HUES64 (cell line): Measurements from ENCODE around the gene RAB29. TPM values are rescaled to one million over a fixed set of nuclear protein-coding genes. Genes with fewer than 3 reads are reported as not detected.
A peak's percentile ranks its signal among the peaks of the same experiment; 100 is the strongest.
"Not testable (repeated sequence)": the region's sequence is repeated elsewhere in the genome, so short reads cannot be mapped to it uniquely, and the experiment has no call there.

ENCODE experiments used
- H3K27ac ChIP-seq: 2 replicates; pipeline ENCODE4 v1.7.0; 2013; ENCODE audit warnings: low read depth, low read length, inconsistent platforms
- H3K27me3 ChIP-seq: 2 replicates; pipeline ENCODE4 v1.6.1; 2013; ENCODE audit warnings: mild to moderate bottlenecking, low read length; ENCODE audit not compliant: insufficient read depth
- H3K36me3 ChIP-seq: 2 replicates; pipeline ENCODE4 v1.6.1; 2013; ENCODE audit warnings: mild to moderate bottlenecking, low read length; ENCODE audit not compliant: insufficient read depth
- H3K4me1 ChIP-seq: 2 replicates; pipeline ENCODE4 v1.6.1; 2013; ENCODE audit warnings: mild to moderate bottlenecking, low read length, moderate library complexity; ENCODE audit not compliant: insufficient read depth
- H3K4me3 ChIP-seq: 2 replicates; pipeline ENCODE4 v1.5.1; 2013; ENCODE audit warnings: mild to moderate bottlenecking, low read length, moderate library complexity
- H3K9ac ChIP-seq: 2 replicates; pipeline ENCODE4 v1.6.1; 2013; ENCODE audit warnings: mild to moderate bottlenecking, low read depth, low read length
- H3K9me3 ChIP-seq: 2 replicates; pipeline ENCODE4 v1.6.1; 2013; ENCODE audit warnings: low read depth, low read length; ENCODE audit not compliant: insufficient read depth
- WGBS: fragments of 150-250, 120-280 bp; methylation state at CpG from one replicate; pipeline ENCODE4 v1.1.7; 2013; ENCODE audit warnings: missing lambda C conversion rate; 5-methylcytosine and 5-hydroxymethylcytosine counted together
- polyA plus RNA-seq, 2 experiments: library from polyadenylated mRNA; stranded (reverse); fragments of 50-300 nt; gene quantifications; one replicate each; pipeline ENCODE4 v1.2.3, GENCODE V29; 2013

The RAB29 gene
- polyA plus RNA-seq (2013, experiment 1 of 2), result 6.5 TPM
- polyA plus RNA-seq (2013, experiment 2 of 2), result 8.9 TPM

GRCh38 chr1:205775015-205775716 lies at the start of gene RAB29:
Gene RAB29 (minus strand): TSS chr1:205775482. CDS start chr1:205774956, 526 bp downstream.
- no peak within 1 kb of the TSS for H3K27ac ChIP-seq
- H3K27me3 ChIP-seq, result peaks cover 37% of the 10 kb centered on the region

GRCh38 chr1:205824180-205824579 lies 48.9 kb upstream of the RAB29 start:
- H3K27me3 ChIP-seq, result no peaks in the 10 kb centered on the region
- no peaks in the 10 kb centered on the region for H3K36me3 ChIP-seq
- 98% methylated on average over 5 of the region's 5 CpGs for WGBS
- H3K4me1 ChIP-seq, result peaks cover 24% of the 10 kb centered on the region
- no peak overlapping the region for H3K27ac ChIP-seq
- no peaks in the 10 kb centered on the region for H3K9me3 ChIP-seq
- H3K4me3 ChIP-seq, result no peak overlapping the region
- H3K9ac ChIP-seq, result no peak overlapping the region

More at GRCh38 chr1:205775015-205775716, at the start of gene RAB29:
- H3K36me3 ChIP-seq, result no peaks in the 10 kb centered on the region
- H3K9ac ChIP-seq, result peak within 1 kb of the TSS; percentile 32; the same call in 1 of the 2 replicates
- H3K4me1 ChIP-seq, result peaks cover 6% of the 10 kb centered on the region
- peak within 1 kb of the TSS; percentile 78 for H3K4me3 ChIP-seq
- WGBS, result under 1% methylated on average over 38 of the region's 40 CpGs
- 0 out of 2 replicates have a peak, but pooled peaks cover 9% of the 10 kb centered on the region for H3K9me3 ChIP-seq

- not testable (repeated sequence) for H3K36me3 ChIP-seq, H3K4me3 ChIP-seq, H3K9me3 ChIP-seq, H3K9ac ChIP-seq, H3K27ac ChIP-seq, H3K27me3 ChIP-seq
- peaks cover 24% of the 10 kb centered on the region for H3K4me1 ChIP-seq
- 100% methylated on average over 1 of the region's 2 CpGs for WGBS
These were observed 48.0 kb upstream of the RAB29 start for GRCh38 chr1:205823260-205823659.

GRCh38 chr1:205822397-205822796 lies 47.1 kb upstream of the RAB29 start:
- H3K36me3 ChIP-seq, result no peaks in the 10 kb centered on the region
- H3K9ac ChIP-seq, result no peak overlapping the region
- peaks cover 21% of the 10 kb centered on the region for H3K4me1 ChIP-seq
- 100% methylated on average over 1 of the region's 2 CpGs for WGBS
- H3K27me3 ChIP-seq, result no peaks in the 10 kb centered on the region
- no peak overlapping the region for H3K27ac ChIP-seq
- H3K4me3 ChIP-seq, result no peak overlapping the region
- no peaks in the 10 kb centered on the region for H3K9me3 ChIP-seq

- Histone ChIP-seq H3K9ac (no peak overlapping the region), H3K4me3 (no peak overlapping the region), H3K27ac (no peak overlapping the region), H3K9me3 (no peaks in the 10 kb centered on the region), H3K4me1 (peaks cover 16% of the 10 kb centered on the region; the same call in 1 of the 2 replicates), H3K27me3 (no peaks in the 10 kb centered on the region; the same call in 1 of the 2 replicates), H3K36me3 (no peaks in the 10 kb centered on the region)
- 85% methylated on average over 3 of the region's 3 CpGs for WGBS
These were observed 42.7 kb upstream of the RAB29 start for GRCh38 chr1:205817988-205818387.

- Histone ChIP-seq H3K27ac (no peak overlapping the region), H3K27me3 (no peaks in the 10 kb centered on the region; the same call in 1 of the 2 replicates), H3K4me1 (peaks cover 16% of the 10 kb centered on the region; the same call in 1 of the 2 replicates), H3K9me3 (no peaks in the 10 kb centered on the region), H3K4me3 (no peak overlapping the region), H3K36me3 (no peaks in the 10 kb centered on the region), H3K9ac (no peak overlapping the region)
- 50% methylated on average over 1 of the region's 3 CpGs for WGBS
These were observed 42.1 kb upstream of the RAB29 start for GRCh38 chr1:205817364-205817763.

GRCh38 chr1:205813755-205814058 lies 38.4 kb upstream of the RAB29 start:
- no peaks in the 10 kb centered on the region for H3K9me3 ChIP-seq
- peaks cover 30% of the 10 kb centered on the region for H3K4me1 ChIP-seq
- H3K27ac ChIP-seq, result no peak overlapping the region; the same call in 1 of the 2 replicates
- peak overlapping the region; percentile 79 for H3K9ac ChIP-seq
- under 1% methylated on average over 13 of the region's 14 CpGs for WGBS
- H3K4me3 ChIP-seq, result peak overlapping the region; percentile 89
- H3K27me3 ChIP-seq, result no peaks in the 10 kb centered on the region; the same call in 1 of the 2 replicates
- peaks cover 17% of the 10 kb centered on the region for H3K36me3 ChIP-seq

GRCh38 chr1:205812878-205813754 lies 37.8 kb upstream of the RAB29 start, which contains the start of gene SLC41A1:
Gene SLC41A1 (minus strand): TSS chr1:205813198. CDS start chr1:205810441, 2,757 bp downstream.
- H3K36me3 ChIP-seq, result peaks cover 19% of the 10 kb centered on the region
- peak within 1 kb of the TSS; percentile 79 for H3K9ac ChIP-seq
- H3K9me3 ChIP-seq, result no peaks in the 10 kb centered on the region
- H3K27me3 ChIP-seq, result no peaks in the 10 kb centered on the region; the same call in 1 of the 2 replicates
- peak within 1 kb of the TSS; percentile 89 for H3K4me3 ChIP-seq
- peaks cover 28% of the 10 kb centered on the region for H3K4me1 ChIP-seq
- under 1% methylated on average over 83 of the region's 83 CpGs for WGBS
- peak within 1 kb of the TSS; percentile 54 for H3K27ac ChIP-seq

GRCh38 chr1:205812271-205812877 lies 37.1 kb upstream of the RAB29 start:
- peak overlapping the region; percentile 89 for H3K4me3 ChIP-seq
- H3K36me3 ChIP-seq, result peaks cover 19% of the 10 kb centered on the region
- peak overlapping the region; percentile 78 for H3K9ac ChIP-seq
- H3K4me1 ChIP-seq, result peaks cover 24% of the 10 kb centered on the region
- 1% methylated on average over 10 of the region's 16 CpGs for WGBS
- peak overlapping the region; percentile 54 for H3K27ac ChIP-seq
- no peaks in the 10 kb centered on the region; the same call in 1 of the 2 replicates for H3K27me3 ChIP-seq
- H3K9me3 ChIP-seq, result no peaks in the 10 kb centered on the region

- WGBS, result 68% methylated on average over 5 of the region's 5 CpGs
- no peak overlapping the region for H3K27ac ChIP-seq
- no peaks in the 10 kb centered on the region; the same call in 1 of the 2 replicates for H3K27me3 ChIP-seq
- no peaks in the 10 kb centered on the region for H3K9me3 ChIP-seq
- H3K36me3 ChIP-seq, result peaks cover 19% of the 10 kb centered on the region
- peak overlapping the region; percentile 89 for H3K4me3 ChIP-seq
- H3K9ac ChIP-seq, result no peak overlapping the region
- peaks cover 24% of the 10 kb centered on the region for H3K4me1 ChIP-seq
These were observed 36.4 kb upstream of the RAB29 start for GRCh38 chr1:205811660-205812059.
